Mucosa of stomach (tissue), 1 donor: ENCODE measurements around the gene ELFN2.

Source experiments
- H3K27me3 ChIP-seq: one replicate; pipeline ENCODE4 v1.7.0; 2013; ENCODE audit warnings: mild to moderate bottlenecking, low read length; ENCODE audit not compliant: control insufficient read depth, insufficient read depth
- H3K36me3 ChIP-seq: one replicate; pipeline ENCODE4 v1.7.0; 2013; ENCODE audit warnings: low read length; ENCODE audit not compliant: control insufficient read depth, insufficient read depth
- H3K4me1 ChIP-seq: one replicate; pipeline ENCODE4 v1.7.0; 2013; ENCODE audit warnings: mild to moderate bottlenecking, low read length; ENCODE audit not compliant: control insufficient read depth, insufficient read depth
- H3K4me3 ChIP-seq: one replicate; pipeline ENCODE4 v1.7.0; 2013; ENCODE audit warnings: low read length
- H3K9ac ChIP-seq: one replicate; pipeline ENCODE4 v1.7.0; 2013; ENCODE audit warnings: mild to moderate bottlenecking, low read length, moderate library complexity
- H3K9me3 ChIP-seq: one replicate; pipeline ENCODE4 v1.7.0; 2013; ENCODE audit warnings: mild to moderate bottlenecking, low read length, moderate library complexity; ENCODE audit not compliant: control insufficient read depth
- donor health status: Pancreatic carcinoma.

The ELFN2 gene

DNA sequence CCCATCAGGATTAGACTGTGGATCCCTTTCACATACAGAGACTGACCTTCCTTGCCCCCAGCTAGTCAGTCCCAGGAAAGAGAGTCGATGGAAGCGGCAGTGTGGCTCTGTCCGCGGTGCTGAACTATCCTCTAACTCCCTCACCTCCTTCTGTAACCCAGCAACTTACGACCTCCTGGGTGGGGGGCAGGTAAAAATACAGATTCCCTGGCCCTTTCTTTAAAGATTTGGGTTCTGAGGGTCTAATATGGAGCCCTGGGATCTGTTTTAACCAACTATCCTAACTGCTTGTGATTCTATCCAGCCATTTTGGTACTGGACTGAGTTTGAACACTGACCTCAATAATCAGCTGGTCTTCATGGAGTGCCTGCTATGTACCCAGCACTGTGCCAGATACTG, 35.7 kb upstream of the ELFN2 start:
- Histone ChIP-seq H3K27me3 (peaks cover 14% of the 10 kb centered on the region), H3K4me3 (no peak overlapping the region), H3K9me3 (no peaks in the 10 kb centered on the region), H3K4me1 (peaks cover 4% of the 10 kb centered on the region), H3K36me3 (no peaks in the 10 kb centered on the region), H3K9ac (no peak overlapping the region)

- Histone ChIP-seq H3K27me3 (peaks cover 12% of the 10 kb centered on the region), H3K9me3 (no peaks in the 10 kb centered on the region), H3K4me3 (no peak overlapping the region), H3K9ac (no peak overlapping the region), H3K36me3 (no peaks in the 10 kb centered on the region), H3K4me1 (peaks cover 4% of the 10 kb centered on the region)
Observed at GRCh38 chr22:37462436-37462835, 35.2 kb upstream of the ELFN2 start.

DNA sequence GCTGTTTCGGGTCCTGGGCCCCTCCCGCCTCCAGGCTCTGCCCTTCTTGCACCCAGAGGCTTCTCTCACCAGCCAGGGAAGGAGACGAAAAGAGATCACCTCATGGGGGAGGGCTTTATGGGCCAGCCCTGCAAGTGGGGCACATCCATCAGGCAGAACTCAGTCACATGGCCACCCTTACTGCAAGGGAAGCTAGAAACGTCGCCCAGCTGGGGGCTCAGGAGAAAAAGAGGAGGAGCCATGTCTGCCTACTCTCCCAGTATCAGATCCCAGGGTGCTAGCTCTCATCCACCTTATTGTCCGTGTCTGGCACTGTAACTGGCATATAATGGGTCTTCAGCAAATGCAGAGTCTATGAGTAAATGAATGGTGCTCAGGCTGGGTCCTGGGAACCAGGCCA, 34.7 kb upstream of the ELFN2 start:
- Histone ChIP-seq H3K4me1 (peaks cover 4% of the 10 kb centered on the region), H3K4me3 (no peak overlapping the region), H3K9me3 (no peaks in the 10 kb centered on the region), H3K36me3 (no peaks in the 10 kb centered on the region), H3K27me3 (peaks cover 8% of the 10 kb centered on the region), H3K9ac (no peak overlapping the region)

- H3K36me3 ChIP-seq, result no peaks in the 10 kb centered on the region
- peaks cover 9% of the 10 kb centered on the region for H3K4me1 ChIP-seq
- peaks cover 8% of the 10 kb centered on the region for H3K27me3 ChIP-seq
- no peak overlapping the region for H3K4me3 ChIP-seq
- no peak overlapping the region for H3K9ac ChIP-seq
- no peaks in the 10 kb centered on the region for H3K9me3 ChIP-seq
Observed at GRCh38 chr22:37460684-37461083, 33.4 kb upstream of the ELFN2 start.

GRCh38 chr22:37459206-37459605, 31.9 kb upstream of the ELFN2 start:
- H3K36me3 ChIP-seq, result no peaks in the 10 kb centered on the region
- peaks cover 8% of the 10 kb centered on the region for H3K27me3 ChIP-seq
- H3K9me3 ChIP-seq, result no peaks in the 10 kb centered on the region
- no peak overlapping the region for H3K4me3 ChIP-seq
- H3K4me1 ChIP-seq, result peaks cover 23% of the 10 kb centered on the region
- no peak overlapping the region for H3K9ac ChIP-seq

DNA sequence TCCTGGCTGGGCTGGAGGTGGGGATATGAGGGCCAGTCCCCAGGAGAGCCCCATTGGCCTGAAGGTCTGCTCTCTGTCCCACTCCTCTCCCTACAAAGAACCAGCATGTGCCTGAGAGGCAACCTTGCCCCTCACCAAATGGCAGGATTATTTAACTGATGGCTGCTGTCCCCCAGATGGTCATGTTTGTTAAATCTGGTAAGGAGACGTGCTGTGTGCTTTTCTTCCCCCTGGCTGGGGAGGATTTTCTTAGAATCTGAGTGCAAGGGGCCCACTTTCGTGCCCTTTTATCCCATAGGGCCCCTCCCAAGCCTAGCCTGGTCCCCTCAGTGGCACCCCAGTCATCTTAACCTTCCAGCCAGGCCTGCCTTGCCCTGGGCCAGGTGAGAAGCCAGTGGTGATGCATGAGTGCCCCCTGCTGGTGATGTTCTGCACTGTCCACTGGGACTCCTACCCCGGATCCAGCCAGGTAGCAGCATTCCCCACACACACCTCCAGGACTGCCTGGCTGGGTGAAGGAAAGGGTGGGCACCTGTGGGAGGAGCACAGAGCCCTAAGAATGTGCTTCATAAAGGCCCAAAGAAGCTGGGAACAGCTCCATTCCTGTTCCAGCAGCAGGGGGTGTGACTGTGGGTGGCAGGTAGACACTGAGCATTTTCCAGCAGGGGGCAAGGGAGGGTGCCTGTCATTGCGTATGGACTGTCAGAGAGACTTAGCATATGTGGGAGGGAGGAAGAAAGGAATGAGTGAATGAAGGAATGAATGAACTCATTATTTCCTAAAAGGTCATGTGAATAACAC, 30.0 kb upstream of the ELFN2 start:
- no peaks in the 10 kb centered on the region for H3K9me3 ChIP-seq
- no peaks in the 10 kb centered on the region for H3K36me3 ChIP-seq
- H3K4me1 ChIP-seq, result peaks cover 23% of the 10 kb centered on the region
- H3K27me3 ChIP-seq, result peaks cover 6% of the 10 kb centered on the region
- no peak overlapping the region for H3K4me3 ChIP-seq
- no peak overlapping the region for H3K9ac ChIP-seq

- Histone ChIP-seq H3K36me3 (no peaks in the 10 kb centered on the region), H3K9me3 (no peaks in the 10 kb centered on the region), H3K4me3 (no peak overlapping the region), H3K9ac (no peak overlapping the region), H3K4me1 (peaks cover 23% of the 10 kb centered on the region), H3K27me3 (no peaks in the 10 kb centered on the region)
Observed at GRCh38 chr22:37456346-37456745, 29.1 kb upstream of the ELFN2 start.

DNA sequence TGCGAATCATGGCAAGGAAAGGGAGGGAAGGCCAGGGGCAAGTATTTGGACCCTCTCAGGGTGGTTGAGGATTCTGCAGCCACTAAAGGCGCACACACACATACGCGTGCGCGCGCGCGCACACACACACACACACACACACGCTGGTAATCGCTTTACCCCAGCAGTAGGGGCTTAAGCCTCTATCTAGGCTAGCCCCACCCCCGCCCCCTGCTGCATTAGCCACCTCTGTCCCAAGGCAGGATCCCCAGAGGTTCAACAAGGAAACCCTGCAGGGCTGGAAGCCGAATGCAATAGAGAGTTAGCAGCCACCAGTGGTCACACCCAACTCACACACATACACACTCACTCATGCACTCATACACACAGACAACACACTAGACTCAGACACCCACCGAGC, 28.6 kb upstream of the ELFN2 start:
- Histone ChIP-seq H3K4me1 (peaks cover 23% of the 10 kb centered on the region), H3K9ac (no peak overlapping the region), H3K27me3 (no peaks in the 10 kb centered on the region), H3K9me3 (no peaks in the 10 kb centered on the region), H3K36me3 (no peaks in the 10 kb centered on the region), H3K4me3 (no peak overlapping the region)

GRCh38 chr22:37454857-37455686, 27.8 kb upstream of the ELFN2 start:
- H3K9ac ChIP-seq, result no peak overlapping the region
- H3K36me3 ChIP-seq, result no peaks in the 10 kb centered on the region
- H3K9me3 ChIP-seq, result no peaks in the 10 kb centered on the region
- H3K27me3 ChIP-seq, result no peaks in the 10 kb centered on the region
- H3K4me1 ChIP-seq, result peaks cover 23% of the 10 kb centered on the region
- no peak overlapping the region for H3K4me3 ChIP-seq

- Histone ChIP-seq H3K9ac (no peak overlapping the region), H3K9me3 (no peaks in the 10 kb centered on the region), H3K4me1 (peaks cover 23% of the 10 kb centered on the region), H3K4me3 (no peak overlapping the region), H3K27me3 (no peaks in the 10 kb centered on the region), H3K36me3 (no peaks in the 10 kb centered on the region)
Observed at GRCh38 chr22:37453696-37454095, 26.4 kb upstream of the ELFN2 start.

DNA sequence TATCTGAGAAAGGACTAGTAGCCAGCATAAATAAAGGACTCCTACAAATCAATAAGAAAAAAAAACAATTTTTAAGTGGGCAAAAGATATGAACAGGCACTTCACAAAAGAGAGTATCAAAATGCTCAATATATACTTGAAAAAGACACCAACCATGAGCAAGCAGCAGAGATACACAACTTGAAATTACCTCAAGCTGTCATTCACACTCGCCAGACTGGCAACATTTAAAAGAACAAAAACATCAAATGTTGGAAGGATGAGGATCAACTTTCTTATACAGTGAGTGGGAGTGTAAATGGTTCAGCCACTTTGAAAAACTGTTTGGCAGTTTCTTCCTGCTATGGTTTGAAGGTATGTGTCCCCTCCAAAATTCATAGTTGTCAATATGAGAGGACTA, 23.9 kb upstream of the ELFN2 start:
- Histone ChIP-seq H3K36me3 (no peaks in the 10 kb centered on the region), H3K27me3 (no peaks in the 10 kb centered on the region), H3K9me3 (no peaks in the 10 kb centered on the region), H3K9ac (no peak overlapping the region), H3K4me1 (peaks cover 19% of the 10 kb centered on the region), H3K4me3 (no peak overlapping the region)

DNA sequence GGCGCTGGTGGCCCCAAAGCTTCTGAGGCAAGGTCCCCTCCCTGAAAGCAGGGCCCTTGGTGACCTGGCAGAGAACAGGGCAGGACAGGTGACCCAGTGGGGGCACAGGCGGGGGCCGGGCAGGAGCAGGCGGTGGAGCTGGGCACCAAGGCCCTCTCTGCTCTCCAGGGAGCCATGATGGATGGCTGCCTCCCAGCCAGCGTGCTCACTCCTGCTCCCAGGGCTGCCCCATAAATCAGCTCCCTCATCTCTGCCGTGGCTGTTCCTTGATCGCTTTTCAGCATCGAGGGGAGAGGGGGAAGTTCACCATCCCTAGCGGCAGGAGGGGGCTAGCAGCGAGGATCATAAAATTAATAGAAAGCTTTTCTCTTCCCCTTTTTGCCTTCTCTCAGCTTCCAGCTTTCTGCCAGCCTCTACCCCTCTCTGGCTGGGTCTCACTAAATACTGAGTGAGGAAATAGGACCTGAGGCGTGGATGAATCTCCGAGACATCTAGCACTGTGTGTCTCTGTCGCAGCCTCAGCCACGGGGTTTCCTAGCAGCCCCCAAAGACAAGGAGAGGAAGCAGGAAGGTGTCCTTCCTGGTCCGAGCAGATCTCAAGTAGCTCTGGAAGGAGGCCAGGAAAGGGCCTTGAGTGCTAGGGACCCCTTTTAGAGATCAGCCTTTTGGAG, 22.2 kb upstream of the ELFN2 start:
- no peak overlapping the region for H3K4me3 ChIP-seq
- H3K27me3 ChIP-seq, result no peaks in the 10 kb centered on the region
- H3K9ac ChIP-seq, result no peak overlapping the region
- H3K36me3 ChIP-seq, result no peaks in the 10 kb centered on the region
- H3K4me1 ChIP-seq, result peaks cover 2% of the 10 kb centered on the region
- H3K9me3 ChIP-seq, result no peaks in the 10 kb centered on the region
